A673 (cell line): Measurements from ENCODE around the gene ITPRID2. TPM values are rescaled to one million over a fixed set of nuclear protein-coding genes. Genes with fewer than 3 reads are reported as not detected.

ENCODE experiments used
- BruUV-seq: library from RNA; stranded (reverse); fragments of 400-500 nt; replicated peaks from 2 replicates; lab custom pipeline; 2021; lab: Mats Ljungman, UMichigan
- CTCF ChIA-PET: fragments of 300-600 bp; sonication (Branson Sonifier 250); formaldehyde crosslinking; loops from one replicate; lab custom pipeline; 2022; ENCODE audit warnings: antibody characterized with exemption; lab: Charles Lee
- POLR2A ChIA-PET: fragments of 300-600 bp; sonication (Branson Sonifier 250); formaldehyde crosslinking; loops from one replicate; lab custom pipeline; 2022; ENCODE audit warnings: antibody characterized with exemption; ENCODE audit not compliant: low non-redundant PET; lab: Charles Lee
- DNase-seq: peaks from one replicate; pipeline ENCODE4 v3.0.0-alpha.2; 2015; ENCODE audit warnings: low spot score
- H3K27ac ChIP-seq: fragments of 200-600 bp; sonication (generic); 2 replicates; pipeline ENCODE4 v1.5.1; 2016; ENCODE audit warnings: mixed run types, low read depth, mild to moderate bottlenecking, mixed read lengths, antibody characterized with exemption, low read length; ENCODE audit not compliant: poor library complexity, severe bottlenecking
- H3K27me3 ChIP-seq: fragments of 200-600 bp; sonication (generic); replicated peaks from 2 replicates; pipeline ENCODE4 v1.6.1; 2017; ENCODE audit warnings: mixed run types, low read depth, mild to moderate bottlenecking, mixed read lengths, antibody characterized with exemption, low read length; ENCODE audit not compliant: insufficient read depth, poor library complexity
- H3K36me3 ChIP-seq: fragments of 200-600 bp; sonication (generic); 2 replicates; pipeline ENCODE4 v1.6.1; 2016; ENCODE audit warnings: mixed run types, mild to moderate bottlenecking, mixed read lengths, antibody characterized with exemption, low read length; ENCODE audit not compliant: insufficient read depth, poor library complexity, severe bottlenecking
- H3K4me1 ChIP-seq: fragments of 200-600 bp; sonication (generic); 2 replicates; pipeline ENCODE4 v1.6.1; 2017; ENCODE audit warnings: mixed run types, mild to moderate bottlenecking, mixed read lengths, antibody characterized with exemption, low read length; ENCODE audit not compliant: insufficient read depth, poor library complexity, severe bottlenecking
- H3K4me3 ChIP-seq: fragments of 200-600 bp; sonication (generic); 2 replicates; pipeline ENCODE4 v1.5.1; 2016; ENCODE audit warnings: low read depth, mixed run types, mild to moderate bottlenecking, mixed read lengths, low read length; ENCODE audit not compliant: poor library complexity, severe bottlenecking
- H3K9me3 ChIP-seq: fragments of 200-600 bp; sonication (generic); 2 replicates; pipeline ENCODE4 v1.6.1; 2016; ENCODE audit warnings: mixed run types, low read depth, mild to moderate bottlenecking, mixed read lengths, antibody characterized with exemption, low read length; ENCODE audit not compliant: poor library complexity, severe bottlenecking
- EZH2 ChIP-seq: fragments of 200-600 bp; sonication (generic); IDR thresholded peaks from 2 replicates; pipeline ENCODE4 v1.6.1; 2017; ENCODE audit warnings: borderline replicate concordance, low read depth, mild to moderate bottlenecking, mixed read lengths, antibody characterized with exemption, low read length; ENCODE audit not compliant: poor library complexity, severe bottlenecking
- intact Hi-C: fragments of 100-400 bp; cut with micrococcal nuclease; formaldehyde crosslinking; loops from one replicate; pipeline ENCODE4 v1.10.0; 2022; ENCODE audit not compliant: unreplicated experiment
- total RNA-seq: library from RNA; stranded (reverse); gene quantifications from 2 replicates; pipeline ENCODE4 v1.2.3, GENCODE V29; 2021
- TF ChIP-seq, protein P1 (sequence below): fragments of 300-800, 200-600 bp; sonication (generic); conservative IDR thresholded peaks from 2 replicates; pipeline ENCODE4 v1.5.1; 2017; ENCODE audit warnings: low read depth, mild to moderate bottlenecking, antibody characterized with exemption, low read length, moderate library complexity, mixed read lengths

The ITPRID2 gene
- total RNA-seq, 1 experiment from 2014 or later = 141 TPM

DNA sequence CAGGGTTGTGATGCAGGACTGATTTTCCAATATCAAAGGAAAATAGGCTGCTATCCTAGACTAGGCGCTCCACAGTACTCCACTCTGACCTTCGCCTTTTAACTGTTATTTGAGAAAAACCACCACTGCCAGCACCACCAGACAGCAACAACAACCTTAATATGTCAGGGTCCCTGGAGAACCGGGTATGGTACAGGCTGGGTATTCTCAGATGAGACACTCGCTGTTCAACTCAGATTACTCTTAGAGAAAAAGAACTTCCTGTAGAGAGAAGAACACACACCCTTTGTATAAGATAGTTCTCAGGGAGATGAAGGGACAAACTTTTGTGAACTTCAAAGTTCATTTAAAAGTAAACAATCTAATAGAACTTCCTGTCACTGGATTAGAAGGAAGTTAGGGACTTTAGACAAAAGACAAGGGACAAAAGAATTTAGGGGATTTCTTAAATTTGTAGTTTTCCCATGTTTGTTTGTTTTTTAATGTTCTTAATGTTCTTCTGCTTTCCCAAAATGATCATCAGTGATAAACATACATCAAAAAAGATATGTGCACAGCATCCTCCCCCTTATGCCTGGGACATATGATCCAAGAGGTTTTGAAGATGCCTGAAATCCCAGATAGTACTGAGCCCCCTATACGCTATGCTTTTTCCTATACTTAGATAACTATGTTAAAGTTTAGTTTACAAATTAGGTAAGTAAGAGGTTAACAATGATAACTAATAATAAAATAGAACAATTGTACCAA, 52.8 kb downstream of the ITPRID2 start:
- intact Hi-C loops = no loop called here
- H3K27me3 ChIP-seq = no peaks in the 10 kb centered on the region
- ChIA-PET CTCF (no interaction called here), POLR2A (no interaction called here)
- H3K4me3 ChIP-seq = no peak overlapping the region
- no TSS peak for BruUV-seq
- no peaks in the 10 kb centered on the region for H3K9me3 ChIP-seq
- H3K36me3 ChIP-seq = no peaks in the 10 kb centered on the region
- H3K27ac ChIP-seq = no peak overlapping the region
- DNase-seq = no peak
- no peaks in the 10 kb centered on the region for H3K4me1 ChIP-seq
- TF ChIP-seq, protein P1, sequence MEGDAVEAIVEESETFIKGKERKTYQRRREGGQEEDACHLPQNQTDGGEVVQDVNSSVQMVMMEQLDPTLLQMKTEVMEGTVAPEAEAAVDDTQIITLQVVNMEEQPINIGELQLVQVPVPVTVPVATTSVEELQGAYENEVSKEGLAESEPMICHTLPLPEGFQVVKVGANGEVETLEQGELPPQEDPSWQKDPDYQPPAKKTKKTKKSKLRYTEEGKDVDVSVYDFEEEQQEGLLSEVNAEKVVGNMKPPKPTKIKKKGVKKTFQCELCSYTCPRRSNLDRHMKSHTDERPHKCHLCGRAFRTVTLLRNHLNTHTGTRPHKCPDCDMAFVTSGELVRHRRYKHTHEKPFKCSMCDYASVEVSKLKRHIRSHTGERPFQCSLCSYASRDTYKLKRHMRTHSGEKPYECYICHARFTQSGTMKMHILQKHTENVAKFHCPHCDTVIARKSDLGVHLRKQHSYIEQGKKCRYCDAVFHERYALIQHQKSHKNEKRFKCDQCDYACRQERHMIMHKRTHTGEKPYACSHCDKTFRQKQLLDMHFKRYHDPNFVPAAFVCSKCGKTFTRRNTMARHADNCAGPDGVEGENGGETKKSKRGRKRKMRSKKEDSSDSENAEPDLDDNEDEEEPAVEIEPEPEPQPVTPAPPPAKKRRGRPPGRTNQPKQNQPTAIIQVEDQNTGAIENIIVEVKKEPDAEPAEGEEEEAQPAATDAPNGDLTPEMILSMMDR = no peak
- no peak for TF ChIP-seq EZH2

DNA sequence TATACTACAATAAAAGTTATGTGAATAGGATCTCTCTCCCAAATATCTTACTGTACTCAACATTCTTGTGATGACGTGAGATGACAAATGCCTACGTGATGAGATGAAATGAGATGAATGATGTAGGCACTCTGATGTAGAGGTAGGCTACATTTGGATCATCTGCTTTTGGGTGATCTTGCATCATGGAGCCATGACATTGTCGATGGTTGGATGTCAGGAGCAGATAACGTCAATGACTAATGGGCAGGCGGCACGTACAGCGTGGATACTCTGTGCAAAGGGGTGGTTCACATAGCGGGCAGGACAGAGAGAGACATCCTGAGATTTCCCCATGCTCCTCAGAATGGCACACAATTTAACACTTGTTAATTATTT, 53.4 kb downstream of the ITPRID2 start:
- BruUV-seq = no TSS peak
- intact Hi-C loops = no loop called here
- POLR2A ChIA-PET = no interaction called here
- Histone ChIP-seq H3K36me3 (no peaks in the 10 kb centered on the region), H3K9me3 (no peaks in the 10 kb centered on the region), H3K4me1 (no peaks in the 10 kb centered on the region), H3K27ac (no peak overlapping the region), H3K27me3 (no peaks in the 10 kb centered on the region), H3K4me3 (no peak overlapping the region)
- CTCF ChIA-PET = no interaction called here
- DNase-seq = no peak
- TF ChIP-seq, protein P1 = no peak
- no peak for TF ChIP-seq EZH2

DNA sequence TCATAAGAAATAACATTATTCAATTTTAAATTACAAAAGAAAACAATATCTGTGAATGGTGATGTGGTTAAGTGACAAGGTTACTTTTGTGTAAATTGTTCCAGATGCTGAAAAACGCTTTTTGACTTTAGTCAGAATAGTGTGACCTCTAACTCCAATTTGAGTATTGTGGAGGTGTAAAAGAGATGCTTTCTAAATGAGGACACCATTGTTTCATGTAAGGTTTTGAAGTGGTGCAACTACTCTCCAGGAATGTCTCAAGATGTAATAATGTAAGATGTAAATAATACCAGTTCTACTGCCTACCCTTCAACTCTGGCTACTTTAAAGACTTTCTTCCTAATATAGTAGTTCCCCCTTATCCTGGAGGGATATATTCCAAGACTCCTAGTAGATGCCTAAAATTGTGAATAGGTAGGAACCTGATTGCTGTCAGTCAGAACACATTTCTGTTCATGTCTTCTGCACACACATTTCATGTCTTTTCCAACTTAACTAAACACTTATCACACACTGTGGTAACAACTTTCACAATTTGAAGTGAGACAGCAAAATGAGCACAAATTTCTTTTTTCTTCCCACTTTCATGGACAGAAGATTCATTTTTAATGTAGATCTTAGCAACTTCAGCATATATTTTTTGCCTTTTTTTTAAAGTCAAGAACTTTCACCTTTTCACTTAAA, 55.1 kb downstream of the ITPRID2 start:
- intact Hi-C loops = no loop called here
- no peak overlapping the region for H3K4me3 ChIP-seq
- H3K4me1 ChIP-seq = no peaks in the 10 kb centered on the region
- ChIA-PET POLR2A (no interaction called here), CTCF (no interaction called here)
- no peaks in the 10 kb centered on the region for H3K36me3 ChIP-seq
- TF ChIP-seq EZH2 = no peak
- TF ChIP-seq, protein P1 = no peak
- H3K27me3 ChIP-seq = no peaks in the 10 kb centered on the region
- no peak overlapping the region for H3K27ac ChIP-seq
- no peak for DNase-seq
- no peaks in the 10 kb centered on the region for H3K9me3 ChIP-seq
- BruUV-seq = no TSS peak
